GM23338 (cell line): ENCODE results near the gene TBC1D5. TPM values are rescaled to one million over a fixed set of nuclear protein-coding genes. Genes with fewer than 3 reads are reported as not detected.

Experiments
- ATAC-seq: fragments of 200-7000 bp; cut with Tn5 transposase; 3 replicates; pipeline ENCODE4 v1.9.1; 2020
- DNase-seq: peaks from one replicate; pipeline ENCODE4 v3.0.0-alpha.2; 2015; ENCODE audit warnings: low spot score
- H2AFZ ChIP-seq: fragments of 200-600 bp; sonication (generic); 2 replicates; pipeline ENCODE4 v1.8.0; 2016; ENCODE audit warnings: antibody characterized with exemption, mild to moderate bottlenecking, moderate library complexity
- H3F3A ChIP-seq: fragments of 200-600 bp; sonication (generic); replicated peaks from 2 replicates; pipeline ENCODE4 v1.8.0; 2017; ENCODE audit warnings: antibody characterized with exemption, mixed run types, low read depth
- H3K27ac ChIP-seq: fragments of 200-600 bp; sonication (generic); 2 replicates; pipeline ENCODE4 v1.6.1; 2016; ENCODE audit warnings: low read depth
- H3K27me3 ChIP-seq: fragments of 200-600 bp; sonication (generic); 2 replicates; pipeline ENCODE4 v1.8.0; 2016; ENCODE audit warnings: mild to moderate bottlenecking, mixed run types, moderate library complexity; ENCODE audit not compliant: insufficient read depth
- H3K36me3 ChIP-seq: fragments of 200-600 bp; sonication (generic); 2 replicates; pipeline ENCODE4 v1.8.0; 2016; ENCODE audit warnings: mild to moderate bottlenecking; ENCODE audit not compliant: insufficient read depth
- H3K4me1 ChIP-seq: fragments of 200-600 bp; sonication (generic); 2 replicates; pipeline ENCODE4 v1.8.0; 2016; ENCODE audit warnings: mild to moderate bottlenecking, moderate library complexity; ENCODE audit not compliant: insufficient read depth
- H3K4me2 ChIP-seq: fragments of 200-600 bp; sonication (generic); 2 replicates; pipeline ENCODE4 v1.7.1; 2017; ENCODE audit warnings: mixed run types
- H3K4me3 ChIP-seq: fragments of 200-600 bp; sonication (generic); 2 replicates; pipeline ENCODE4 v1.6.1; 2016; ENCODE audit warnings: mixed run types
- H3K79me2 ChIP-seq: fragments of 200-600 bp; sonication (generic); replicated peaks from 2 replicates; pipeline ENCODE4 v1.8.0; 2017; ENCODE audit warnings: mild to moderate bottlenecking; ENCODE audit not compliant: insufficient read depth
- H3K9me2 ChIP-seq: fragments of 200-600 bp; sonication (generic); 2 replicates; pipeline ENCODE4 v1.8.0; 2017; ENCODE audit not compliant: insufficient read depth
- H4K20me1 ChIP-seq: fragments of 200-600 bp; sonication (generic); replicated peaks from 2 replicates; pipeline ENCODE4 v1.8.0; 2017; ENCODE audit warnings: mild to moderate bottlenecking; ENCODE audit not compliant: insufficient read depth
- H3K27ac Mint-ChIP-seq: 2 replicates; pipeline ENCODE4 v1.8.0; 2020; ENCODE audit warnings: inconsistent platforms, mild to moderate bottlenecking, moderate library complexity, mixed read lengths
- H3K27me3 Mint-ChIP-seq: 3 replicates; pipeline ENCODE4 v1.8.0; 2022; ENCODE audit warnings: low read depth, mild to moderate bottlenecking, moderate library complexity, mixed read lengths, inconsistent platforms; ENCODE audit not compliant: insufficient read depth, poor library complexity
- H3K36me3 Mint-ChIP-seq: 3 replicates; pipeline ENCODE4 v1.8.0; 2021; ENCODE audit warnings: low read depth, mild to moderate bottlenecking, inconsistent platforms, moderate library complexity, mixed read lengths
- H3K4me1 Mint-ChIP-seq: 3 replicates; pipeline ENCODE4 v1.8.0; 2020; ENCODE audit warnings: mild to moderate bottlenecking, inconsistent platforms, mixed read lengths
- H3K4me3 Mint-ChIP-seq: 3 replicates; pipeline ENCODE4 v1.8.0; 2021; ENCODE audit warnings: moderate library complexity, mild to moderate bottlenecking, inconsistent platforms, mixed read lengths
- H3K9me3 Mint-ChIP-seq: 3 replicates; pipeline ENCODE4 v1.8.0; 2020; ENCODE audit warnings: moderate library complexity, mild to moderate bottlenecking, inconsistent platforms, mixed read lengths
- CTCF ChIP-seq, 2 experiments: fragments of 200-600 bp in 1 of 2; sonication (generic) in 1 of 2; conservative IDR thresholded peaks; 2 replicates each; pipeline versions ENCODE4 v1.5.1 to v1.6.1; 2016 to 2017; ENCODE audit warnings: antibody characterized with exemption in 2 of 2, low read depth in 2 of 2, mild to moderate bottlenecking in 2 of 2, moderate library complexity in 1 of 2
- NANOG ChIP-seq: IDR thresholded peaks from 2 replicates; pipeline ENCODE4 v1.6.1; 2016; ENCODE audit warnings: antibody characterized with exemption, borderline replicate concordance
- ZNF114 ChIP-seq: fragments of 250-450 bp; sonication (Bioruptor Pico); IDR thresholded peaks from 2 replicates; pipeline ENCODE4 v1.5.0; 2020; ENCODE audit warnings: mild to moderate bottlenecking, moderate library complexity
- ZNF462 ChIP-seq: fragments of 250-450 bp; sonication (Bioruptor Pico); IDR thresholded peaks from 2 replicates; pipeline ENCODE4 v1.5.0; 2020; ENCODE audit warnings: mild to moderate bottlenecking, moderate library complexity
- polyA plus RNA-seq: library from polyadenylated mRNA; unstranded; fragments of >200 nt; fragmentation: Nextera tagmentation; extraction: Ambion mirVana; gene quantifications from 2 replicates; pipeline ENCODE4 v1.2.1, GENCODE V29; 2016
- total RNA-seq: library from RNA; depleted of rRNA; stranded (reverse); fragments of >200 nt; shearing (Covaris generic); gene quantifications from 2 replicates; pipeline ENCODE4 v1.2.3, GENCODE V29; 2014

TBC1D5 gene
- total and polyA plus RNA-seq, 2 experiments from 2014 or later: 21.8 to 48.1 TPM

GRCh38 chr3:17336291-17336690, 406.1 kb downstream of the TBC1D5 start:
- Histone ChIP-seq H3K27ac (no peak overlapping the region), H3K9me2 (no peaks in the 10 kb centered on the region), H3K79me2 (no peaks in the 10 kb centered on the region), H3K4me3 (no peak overlapping the region), H3K36me3 (no peaks in the 10 kb centered on the region), H2AFZ (no peak overlapping the region), H3K27me3 (no peaks in the 10 kb centered on the region), H3K4me2 (no peak overlapping the region), H3K4me1 (peaks cover 9% of the 10 kb centered on the region; the same call in 1 of the 2 replicates), H3F3A (no peaks in the 10 kb centered on the region), H4K20me1 (no peaks in the 10 kb centered on the region)
- no peaks in the 10 kb centered on the region for H3K9me3 Mint-ChIP-seq
- DNase-seq (no peak), ATAC-seq (no peak)
- no peak for TF ChIP-seq NANOG
- no peak for TF ChIP-seq ZNF462
- TF ChIP-seq ZNF114: no peak
- no peak overlapping the region; the same call in 1 of the 2 replicates for H3K27ac Mint-ChIP-seq
- no peaks in the 10 kb centered on the region for H3K36me3 Mint-ChIP-seq
- H3K4me3 Mint-ChIP-seq: no peak overlapping the region
- H3K4me1 Mint-ChIP-seq: no peaks in the 10 kb centered on the region
- H3K27me3 Mint-ChIP-seq: no peaks in the 10 kb centered on the region

- TF ChIP-seq CTCF (conservative IDR thresholded peaks at IDR 0.05; ENCODE audit: low read depth in 2 of 2): no peak
- H3K4me2 ChIP-seq: no peak overlapping the region; the same call in 1 of the 2 replicates
- no peaks in the 10 kb centered on the region for H3K4me1 Mint-ChIP-seq
- H3K27ac ChIP-seq: no peak overlapping the region
- H3K79me2 ChIP-seq: no peaks in the 10 kb centered on the region
- H3K36me3 ChIP-seq: no peaks in the 10 kb centered on the region
- no peaks in the 10 kb centered on the region for H3K27me3 ChIP-seq
- H3K9me3 Mint-ChIP-seq: no peaks in the 10 kb centered on the region
- no peak overlapping the region for H2AFZ ChIP-seq
- no peaks in the 10 kb centered on the region for H3K36me3 Mint-ChIP-seq
- DNase-seq (no peak), ATAC-seq (no peak)
- no peak overlapping the region for H3K4me3 Mint-ChIP-seq
- H4K20me1 ChIP-seq: no peaks in the 10 kb centered on the region; the same call in 1 of the 2 replicates
- H3K9me2 ChIP-seq: no peaks in the 10 kb centered on the region
- no peak overlapping the region for H3K4me3 ChIP-seq
- no peaks in the 10 kb centered on the region for H3F3A ChIP-seq
- H3K4me1 ChIP-seq: peaks cover 9% of the 10 kb centered on the region; the same call in 1 of the 2 replicates
- no peak overlapping the region for H3K27ac Mint-ChIP-seq
- H3K27me3 Mint-ChIP-seq: no peaks in the 10 kb centered on the region
Observed at GRCh38 chr3:17333893-17334292, 408.5 kb downstream of the TBC1D5 start.
